HG03139 (cell line): ENCODE results near the gene CTRB1.
"Not testable (repeated sequence)": the region's sequence is repeated elsewhere in the genome, so short reads cannot be mapped to it uniquely, and the experiment has no call there.

ENCODE experiments used
- ATAC-seq: cut with Tn5 transposase; IDR thresholded peaks from one replicate; pipeline ENCODE4 v1.9.1; 2021; ENCODE audit not compliant: unreplicated experiment

The CTRB1 gene

GRCh38 chr16:75267631-75268264 is 49.0 kb downstream of the CTRB1 start:
- no peak for ATAC-seq

GRCh38 chr16:75269358-75269757 is 50.6 kb downstream of the CTRB1 start:
- ATAC-seq = not testable (repeated sequence)

GRCh38 chr16:75271441-75272096 is 52.8 kb downstream of the CTRB1 start:
- no peak for ATAC-seq

GRCh38 chr16:75272097-75272551 is 53.3 kb downstream of the CTRB1 start:
- ATAC-seq = no peak

GRCh38 chr16:75272629-75273028 is 53.8 kb downstream of the CTRB1 start:
- ATAC-seq = not testable (repeated sequence)

- no peak for ATAC-seq
Measured at GRCh38 chr16:75273054-75273925, 54.5 kb downstream of the CTRB1 start.
